HFF-Myc (cell line): ENCODE data around the gene RAPGEF1.

Experiments
- DNase-seq: peaks from one replicate; pipeline ENCODE4 v3.0.0-alpha.2; 2011; ENCODE audit warnings: low read depth; ENCODE audit errors: extremely low read depth
- H3K4me3 ChIP-seq: replicated peaks from 2 replicates; pipeline ENCODE4 v1.5.1; 2011; ENCODE audit warnings: low read depth, mild to moderate bottlenecking, control low read depth, low read length
- CTCF ChIP-seq: IDR thresholded peaks from 2 replicates; pipeline ENCODE4 v1.5.1; 2012; ENCODE audit warnings: mild to moderate bottlenecking, low read depth, low read length, control low read depth; ENCODE audit errors: missing control alignments

RAPGEF1 gene

GRCh38 chr9:131728961-131729360 lies 10.9 kb downstream of the RAPGEF1 start:
- DNase-seq = no peak
- no peak overlapping the region for H3K4me3 ChIP-seq
- TF ChIP-seq CTCF = no peak

GRCh38 chr9:131728546-131728910 lies 11.3 kb downstream of the RAPGEF1 start:
- no peak for DNase-seq
- TF ChIP-seq CTCF = no peak
- no peak overlapping the region for H3K4me3 ChIP-seq

GRCh38 chr9:131727795-131728545 lies 11.9 kb downstream of the RAPGEF1 start:
- DNase-seq = no peak
- no peak for TF ChIP-seq CTCF
- no peak overlapping the region for H3K4me3 ChIP-seq

GRCh38 chr9:131727184-131727759 lies 12.6 kb downstream of the RAPGEF1 start:
- no peak for TF ChIP-seq CTCF
- no peak overlapping the region for H3K4me3 ChIP-seq
- no peak for DNase-seq

GRCh38 chr9:131724683-131725082 lies 15.2 kb downstream of the RAPGEF1 start:
- TF ChIP-seq CTCF = no peak
- H3K4me3 ChIP-seq = no peak overlapping the region
- no peak for DNase-seq

GRCh38 chr9:131723632-131724031 lies 16.2 kb downstream of the RAPGEF1 start:
- DNase-seq = no peak
- TF ChIP-seq CTCF = no peak
- no peak overlapping the region for H3K4me3 ChIP-seq
